NT2/D1 (cell line): ENCODE results near the gene TSPAN9.

Source experiments
- SUZ12 ChIP-seq: IDR thresholded peaks from 2 replicates; pipeline ENCODE4 v1.6.1; 2011; ENCODE audit not compliant: insufficient read length, insufficient read depth; ENCODE audit errors: extremely low read depth
- YY1 ChIP-seq: IDR thresholded peaks from 2 replicates; pipeline ENCODE4 v1.6.1; 2011; ENCODE audit not compliant: insufficient read length, insufficient read depth
- ZNF274 ChIP-seq: IDR thresholded peaks from 2 replicates; pipeline ENCODE4 v1.6.1; 2011; ENCODE audit warnings: mild to moderate bottlenecking, low read depth, low read length

GRCh38 chr12:3034067-3034750 is 43.0 kb upstream of the TSPAN9 start:
- TF ChIP-seq SUZ12 (no peak), ZNF274 (no peak), YY1 (no peak)
